ENCODE measurements around the gene HYI. TPM values are rescaled to one million over a fixed set of nuclear protein-coding genes. Genes with fewer than 3 reads are reported as not detected.

HYI gene
- polyA plus RNA-seq, 1 of the 3 experiments (the other 2 are of a cell fraction), result 11.1 TPM

DNA sequence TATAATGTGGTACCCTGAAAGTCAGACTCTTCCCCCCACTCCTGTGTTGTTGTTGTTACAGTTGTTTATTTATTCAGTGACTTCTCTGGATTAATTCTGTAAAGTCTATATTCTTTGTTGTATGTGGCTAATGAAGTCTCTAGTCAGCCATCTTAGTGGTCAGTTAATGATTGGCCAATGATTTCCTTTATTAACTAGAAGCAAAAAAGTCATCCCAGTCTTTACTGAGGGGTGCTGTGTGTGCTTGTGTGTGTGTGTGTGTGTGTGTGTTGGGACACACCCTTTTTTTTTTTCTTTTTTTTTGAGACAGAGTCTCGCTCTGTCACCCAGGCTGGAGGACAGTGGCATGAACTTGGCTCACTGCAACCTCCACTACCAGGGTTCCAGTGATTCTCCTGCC lies 37.3 kb upstream of the HYI start:
- Histone ChIP-seq H3K27ac (ENCODE audit: low read depth in 2 of 2, low read length in 1 of 2) (no peak overlapping the region), H3K9ac (no peak overlapping the region), H3K9me3 (peaks cover 4% of the 10 kb centered on the region; the same call in 1 of the 2 replicates), H3K9me2 (no peaks in the 10 kb centered on the region), H3K4me2 (no peak overlapping the region), H4K20me1 (ENCODE audit: insufficient read depth) (no peaks in the 10 kb centered on the region), H3K4me1 (ENCODE audit: control insufficient read depth in 1 of 2, insufficient read depth in 2 of 2, low read depth in 1 of 2, low read length in 1 of 2) (peaks cover 4 to 5% of the 10 kb centered on the region in 2 experiments; a peak in 2 of 4 replicates), H3K4me3 (ENCODE audit: low read depth in 2 of 2, low read length in 1 of 2) (no peak overlapping the region), H3K36me3 (replicated peaks in 1 of 2; ENCODE audit: control insufficient read depth in 1 of 2, insufficient read depth in 2 of 2, low read length in 1 of 2) (no peaks in the 10 kb centered on the region), H3K79me2 (ENCODE audit: insufficient read depth) (no peaks in the 10 kb centered on the region), H2AFZ (ENCODE audit: low read depth) (no peak overlapping the region), H3F3A (replicated peaks; ENCODE audit: insufficient read depth) (no peaks in the 10 kb centered on the region), H3K27me3 (ENCODE audit: insufficient read depth) (no peaks in the 10 kb centered on the region)
- ChIA-PET CTCF (interaction anchor here (0.6 kb wide), 1 partner anchor 955 kb away, joined by 3 read pairs; no protein-coding TSS in a partner anchor), POLR2A (no interaction called here)
- 74% methylated on average over 1 of the region's 1 CpG for WGBS (ENCODE audit: low lambda C conversion rate)
- TF ChIP-seq EZH2phosphoT487 (IDR thresholded peaks at IDR 0.05; ENCODE audit: borderline replicate concordance, low read depth) (no peak), RAD21 (IDR thresholded peaks at IDR 0.05; ENCODE audit: low read length) (no peak)
- no peak for DNase-seq

DNA sequence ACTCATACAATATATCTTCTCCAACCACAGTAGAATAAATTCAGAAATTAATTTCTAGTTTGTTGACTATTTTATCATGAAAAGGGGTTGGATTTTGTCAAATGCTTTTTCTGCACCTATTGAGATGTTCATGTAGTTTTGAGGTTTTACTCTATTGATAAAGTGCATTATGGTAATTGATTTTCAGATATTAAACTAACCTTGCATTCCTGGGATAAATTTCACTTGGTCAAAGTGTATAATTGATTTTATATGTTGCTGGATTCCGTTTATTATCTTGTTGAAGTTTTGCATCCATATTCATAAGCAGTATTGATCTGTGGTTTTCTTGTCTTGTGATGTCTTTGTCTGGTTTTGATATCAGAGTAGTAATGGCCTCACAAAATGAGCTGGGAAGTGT lies 34.4 kb upstream of the HYI start:
- Histone ChIP-seq H3K4me2 (no peak overlapping the region), H3K9me2 (no peaks in the 10 kb centered on the region), H3K4me1 (ENCODE audit: control insufficient read depth in 1 of 2, insufficient read depth in 2 of 2, low read depth in 1 of 2, low read length in 1 of 2) (no peaks in the 10 kb centered on the region), H3K36me3 (replicated peaks in 1 of 2; ENCODE audit: control insufficient read depth in 1 of 2, insufficient read depth in 2 of 2, low read length in 1 of 2) (no peaks in the 10 kb centered on the region), H4K20me1 (ENCODE audit: insufficient read depth) (no peaks in the 10 kb centered on the region), H2AFZ (ENCODE audit: low read depth) (no peak overlapping the region), H3K27me3 (ENCODE audit: insufficient read depth) (no peaks in the 10 kb centered on the region), H3K79me2 (ENCODE audit: insufficient read depth) (no peaks in the 10 kb centered on the region), H3K27ac (ENCODE audit: low read depth in 2 of 2, low read length in 1 of 2) (no peak overlapping the region), H3K4me3 (ENCODE audit: low read depth in 2 of 2, low read length in 1 of 2) (no peak overlapping the region), H3F3A (replicated peaks; ENCODE audit: insufficient read depth) (no peaks in the 10 kb centered on the region), H3K9me3 (peaks cover 4% of the 10 kb centered on the region; the same call in 1 of the 2 replicates), H3K9ac (no peak overlapping the region)
- TF ChIP-seq RXRA (IDR thresholded peaks at IDR 0.05; ENCODE audit: borderline replicate concordance, low read depth), result no peak
- TF ChIP-seq, protein P1, sequence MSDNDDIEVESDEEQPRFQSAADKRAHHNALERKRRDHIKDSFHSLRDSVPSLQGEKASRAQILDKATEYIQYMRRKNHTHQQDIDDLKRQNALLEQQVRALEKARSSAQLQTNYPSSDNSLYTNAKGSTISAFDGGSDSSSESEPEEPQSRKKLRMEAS (IDR thresholded peaks at IDR 0.05; ENCODE audit: low read depth), result no peak
- TF ChIP-seq EP300 (IDR thresholded peaks at IDR 0.05; ENCODE audit: borderline replicate concordance in 1 of 2, low read depth in 1 of 2, low read length in 1 of 2), result no peak
- TF ChIP-seq FOXJ3 (CRISPR knock-in tag; IDR thresholded peaks at IDR 0.05), result no peak
- no peak for TF ChIP-seq TAF1 (IDR thresholded peaks at IDR 0.05; ENCODE audit: borderline replicate concordance, low read depth, low read length)
- TF ChIP-seq NRF1 (IDR thresholded peaks at IDR 0.05; ENCODE audit: low read depth, low read length), result no peak
- TF ChIP-seq, protein P2, sequence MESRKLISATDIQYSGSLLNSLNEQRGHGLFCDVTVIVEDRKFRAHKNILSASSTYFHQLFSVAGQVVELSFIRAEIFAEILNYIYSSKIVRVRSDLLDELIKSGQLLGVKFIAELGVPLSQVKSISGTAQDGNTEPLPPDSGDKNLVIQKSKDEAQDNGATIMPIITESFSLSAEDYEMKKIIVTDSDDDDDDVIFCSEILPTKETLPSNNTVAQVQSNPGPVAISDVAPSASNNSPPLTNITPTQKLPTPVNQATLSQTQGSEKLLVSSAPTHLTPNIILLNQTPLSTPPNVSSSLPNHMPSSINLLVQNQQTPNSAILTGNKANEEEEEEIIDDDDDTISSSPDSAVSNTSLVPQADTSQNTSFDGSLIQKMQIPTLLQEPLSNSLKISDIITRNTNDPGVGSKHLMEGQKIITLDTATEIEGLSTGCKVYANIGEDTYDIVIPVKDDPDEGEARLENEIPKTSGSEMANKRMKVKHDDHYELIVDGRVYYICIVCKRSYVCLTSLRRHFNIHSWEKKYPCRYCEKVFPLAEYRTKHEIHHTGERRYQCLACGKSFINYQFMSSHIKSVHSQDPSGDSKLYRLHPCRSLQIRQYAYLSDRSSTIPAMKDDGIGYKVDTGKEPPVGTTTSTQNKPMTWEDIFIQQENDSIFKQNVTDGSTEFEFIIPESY (IDR thresholded peaks at IDR 0.05; ENCODE audit: borderline replicate concordance, low read depth), result no peak
- no peak for TF ChIP-seq SMC3 (IDR thresholded peaks at IDR 0.05; ENCODE audit: low read depth, low read length)
- TF ChIP-seq POLR2AphosphoS5 (IDR thresholded peaks at IDR 0.05; ENCODE audit: low read depth, low read length), result no peak
- TF ChIP-seq, protein P3, sequence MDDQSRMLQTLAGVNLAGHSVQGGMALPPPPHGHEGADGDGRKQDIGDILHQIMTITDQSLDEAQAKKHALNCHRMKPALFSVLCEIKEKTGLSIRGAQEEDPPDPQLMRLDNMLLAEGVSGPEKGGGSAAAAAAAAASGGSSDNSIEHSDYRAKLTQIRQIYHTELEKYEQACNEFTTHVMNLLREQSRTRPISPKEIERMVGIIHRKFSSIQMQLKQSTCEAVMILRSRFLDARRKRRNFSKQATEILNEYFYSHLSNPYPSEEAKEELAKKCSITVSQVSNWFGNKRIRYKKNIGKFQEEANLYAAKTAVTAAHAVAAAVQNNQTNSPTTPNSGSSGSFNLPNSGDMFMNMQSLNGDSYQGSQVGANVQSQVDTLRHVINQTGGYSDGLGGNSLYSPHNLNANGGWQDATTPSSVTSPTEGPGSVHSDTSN (IDR thresholded peaks at IDR 0.05), result no peak
- TF ChIP-seq, protein P4, sequence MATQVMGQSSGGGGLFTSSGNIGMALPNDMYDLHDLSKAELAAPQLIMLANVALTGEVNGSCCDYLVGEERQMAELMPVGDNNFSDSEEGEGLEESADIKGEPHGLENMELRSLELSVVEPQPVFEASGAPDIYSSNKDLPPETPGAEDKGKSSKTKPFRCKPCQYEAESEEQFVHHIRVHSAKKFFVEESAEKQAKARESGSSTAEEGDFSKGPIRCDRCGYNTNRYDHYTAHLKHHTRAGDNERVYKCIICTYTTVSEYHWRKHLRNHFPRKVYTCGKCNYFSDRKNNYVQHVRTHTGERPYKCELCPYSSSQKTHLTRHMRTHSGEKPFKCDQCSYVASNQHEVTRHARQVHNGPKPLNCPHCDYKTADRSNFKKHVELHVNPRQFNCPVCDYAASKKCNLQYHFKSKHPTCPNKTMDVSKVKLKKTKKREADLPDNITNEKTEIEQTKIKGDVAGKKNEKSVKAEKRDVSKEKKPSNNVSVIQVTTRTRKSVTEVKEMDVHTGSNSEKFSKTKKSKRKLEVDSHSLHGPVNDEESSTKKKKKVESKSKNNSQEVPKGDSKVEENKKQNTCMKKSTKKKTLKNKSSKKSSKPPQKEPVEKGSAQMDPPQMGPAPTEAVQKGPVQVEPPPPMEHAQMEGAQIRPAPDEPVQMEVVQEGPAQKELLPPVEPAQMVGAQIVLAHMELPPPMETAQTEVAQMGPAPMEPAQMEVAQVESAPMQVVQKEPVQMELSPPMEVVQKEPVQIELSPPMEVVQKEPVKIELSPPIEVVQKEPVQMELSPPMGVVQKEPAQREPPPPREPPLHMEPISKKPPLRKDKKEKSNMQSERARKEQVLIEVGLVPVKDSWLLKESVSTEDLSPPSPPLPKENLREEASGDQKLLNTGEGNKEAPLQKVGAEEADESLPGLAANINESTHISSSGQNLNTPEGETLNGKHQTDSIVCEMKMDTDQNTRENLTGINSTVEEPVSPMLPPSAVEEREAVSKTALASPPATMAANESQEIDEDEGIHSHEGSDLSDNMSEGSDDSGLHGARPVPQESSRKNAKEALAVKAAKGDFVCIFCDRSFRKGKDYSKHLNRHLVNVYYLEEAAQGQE (IDR thresholded peaks at IDR 0.05; ENCODE audit: low read depth, low read length), result no peak
- no peak for TF ChIP-seq YY1 (IDR thresholded peaks at IDR 0.05; ENCODE audit: low read depth)
- TF ChIP-seq, protein P5, sequence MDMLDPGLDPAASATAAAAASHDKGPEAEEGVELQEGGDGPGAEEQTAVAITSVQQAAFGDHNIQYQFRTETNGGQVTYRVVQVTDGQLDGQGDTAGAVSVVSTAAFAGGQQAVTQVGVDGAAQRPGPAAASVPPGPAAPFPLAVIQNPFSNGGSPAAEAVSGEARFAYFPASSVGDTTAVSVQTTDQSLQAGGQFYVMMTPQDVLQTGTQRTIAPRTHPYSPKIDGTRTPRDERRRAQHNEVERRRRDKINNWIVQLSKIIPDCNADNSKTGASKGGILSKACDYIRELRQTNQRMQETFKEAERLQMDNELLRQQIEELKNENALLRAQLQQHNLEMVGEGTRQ (IDR thresholded peaks at IDR 0.05; ENCODE audit: borderline replicate concordance, low read depth, low read length), result no peak
- TF ChIP-seq, protein P6, sequence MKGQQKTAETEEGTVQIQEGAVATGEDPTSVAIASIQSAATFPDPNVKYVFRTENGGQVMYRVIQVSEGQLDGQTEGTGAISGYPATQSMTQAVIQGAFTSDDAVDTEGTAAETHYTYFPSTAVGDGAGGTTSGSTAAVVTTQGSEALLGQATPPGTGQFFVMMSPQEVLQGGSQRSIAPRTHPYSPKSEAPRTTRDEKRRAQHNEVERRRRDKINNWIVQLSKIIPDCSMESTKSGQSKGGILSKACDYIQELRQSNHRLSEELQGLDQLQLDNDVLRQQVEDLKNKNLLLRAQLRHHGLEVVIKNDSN (IDR thresholded peaks at IDR 0.05; ENCODE audit: borderline replicate concordance, low read depth), result no peak
- TF ChIP-seq GATA2 (CRISPR knock-in tag; IDR thresholded peaks at IDR 0.05), result no peak
- TF ChIP-seq GABPA (IDR thresholded peaks at IDR 0.05; ENCODE audit: low read depth), result no peak
- 9% methylated on average over 1 of the region's 1 CpG for WGBS (ENCODE audit: low lambda C conversion rate)
- CTCF ChIA-PET, result interaction anchor here (0.7 kb wide), 1 partner anchor 261 kb away, joined by 3 read pairs; no protein-coding TSS in a partner anchor
- DNase-seq, result no peak
- POLR2A ChIA-PET, result no interaction called here

All from SK-N-SH (cell line).